GM13977 (cell line): Measurements from ENCODE around the gene NR0B2.

Experiments
- DNase-seq: peaks from one replicate; pipeline ENCODE4 v3.0.0; 2012; ENCODE audit warnings: low spot score
- CTCF ChIP-seq: IDR thresholded peaks from 2 replicates; pipeline ENCODE4 v1.5.1; 2012; ENCODE audit warnings: mild to moderate bottlenecking, control low read depth; ENCODE audit not compliant: insufficient read depth; ENCODE audit errors: extremely low read depth, missing control alignments
- in situ Hi-C: fragments of 300-500 bp; cut with MboI; formaldehyde crosslinking; loops from one replicate; pipeline ENCODE4 v1.12.0; 2022; ENCODE audit warnings: low sequenced_read_pairs, low pct_unique_long_range_greater_than_20kb, mixed read lengths, inconsistent platforms; ENCODE audit not compliant: unreplicated experiment

The NR0B2 gene

GRCh38 chr1:26956321-26956720 is 42.5 kb upstream of the NR0B2 start:
- DNase-seq = no peak
- TF ChIP-seq CTCF = no peak
- in situ Hi-C loops = no loop called here

- in situ Hi-C loops = no loop called here
- DNase-seq = no peak
- no peak for TF ChIP-seq CTCF
These were observed 39.6 kb upstream of the NR0B2 start for GRCh38 chr1:26953374-26953773.

- TF ChIP-seq CTCF = no peak
- no peak for DNase-seq
- in situ Hi-C loops = no loop called here
These were observed 38.2 kb upstream of the NR0B2 start for GRCh38 chr1:26951821-26952497.

GRCh38 chr1:26951216-26951615 is 37.4 kb upstream of the NR0B2 start:
- in situ Hi-C loops = no loop called here
- DNase-seq = no peak
- no peak for TF ChIP-seq CTCF

GRCh38 chr1:26950602-26951001 is 36.8 kb upstream of the NR0B2 start:
- in situ Hi-C loops = no loop called here
- no peak for TF ChIP-seq CTCF
- peak; percentile 28 for DNase-seq

GRCh38 chr1:26949926-26950319 is 36.1 kb upstream of the NR0B2 start:
- no peak for TF ChIP-seq CTCF
- DNase-seq = peak; percentile 25
- in situ Hi-C loops = no loop called here
